D721Med (cell line): Measurements from ENCODE around the gene HRCT1.

Experiments used
- DNase-seq: peaks from one replicate; pipeline ENCODE4 v3.0.0; 2011; ENCODE audit warnings: low spot score; ENCODE audit not compliant: insufficient read length
- FAIRE-seq: peaks from 2 replicates; lab custom pipeline; 2011; peaks lifted over from hg19 to GRCh38; lab: Jason Lieb, UNC
- CTCF ChIP-seq: IDR thresholded peaks from 2 replicates; pipeline ENCODE4 v1.5.1; 2012; ENCODE audit warnings: mild to moderate bottlenecking, control low read depth; ENCODE audit not compliant: insufficient read depth; ENCODE audit errors: missing control alignments

The HRCT1 gene

GRCh38 chr9:35944841-35945240 is 38.8 kb downstream of the HRCT1 start:
- no peak for DNase-seq
- FAIRE-seq, result no peak

GRCh38 chr9:35945341-35946018 is 39.5 kb downstream of the HRCT1 start:
- FAIRE-seq (peak; percentile 6), DNase-seq (peak; percentile 67)
- TF ChIP-seq CTCF, result peak; percentile 90

More at GRCh38 chr9:35944841-35945240, 38.8 kb downstream of the HRCT1 start:
- no peak for TF ChIP-seq CTCF

- no peak for DNase-seq
- no peak for FAIRE-seq
- no peak for TF ChIP-seq CTCF
Measured at GRCh38 chr9:35948451-35948850, 42.4 kb downstream of the HRCT1 start.

- no peak for FAIRE-seq
- TF ChIP-seq CTCF, result no peak
- no peak for DNase-seq
Measured at GRCh38 chr9:35948901-35949318, 42.9 kb downstream of the HRCT1 start.

GRCh38 chr9:35951736-35952135 is 45.7 kb downstream of the HRCT1 start:
- FAIRE-seq, result no peak
- no peak for DNase-seq
- no peak for TF ChIP-seq CTCF

GRCh38 chr9:35952526-35953191 is 46.7 kb downstream of the HRCT1 start:
- no peak for TF ChIP-seq CTCF
- DNase-seq (no peak), FAIRE-seq (no peak)
